ENCODE measurements around the gene C3orf20.

Gene C3orf20

DNA sequence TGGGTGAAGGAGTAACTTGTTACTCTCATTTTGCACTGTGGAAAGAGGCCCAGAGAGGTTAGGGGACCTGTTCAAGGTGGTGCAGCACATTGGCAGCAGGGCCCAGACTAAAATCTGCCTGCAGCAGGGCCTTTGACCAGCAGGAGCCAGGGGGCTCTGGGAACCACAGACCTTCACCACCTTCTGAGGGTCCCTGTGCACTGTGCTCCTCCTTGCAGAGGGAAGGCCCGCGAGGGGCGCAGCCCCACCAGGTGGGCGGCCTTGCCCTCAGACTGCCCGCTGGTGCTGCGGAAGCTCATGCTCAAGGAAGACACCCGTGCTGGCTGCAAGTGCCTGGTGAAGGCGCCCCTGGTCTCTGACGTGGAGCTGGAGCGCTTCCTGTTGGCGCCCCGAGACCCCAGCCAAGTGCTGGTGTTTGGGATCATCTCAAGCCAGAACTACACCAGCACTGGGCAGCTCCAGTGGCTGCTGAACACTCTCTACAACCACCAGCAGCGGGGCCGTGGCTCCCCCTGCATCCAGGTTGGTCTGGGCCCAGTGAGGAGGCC is 82.3 kb downstream of the C3orf20 start:
- DNase-seq (ENCODE audit: low read depth, low spot score), result no peak

GRCh38 chr3:14758297-14758696 is 83.4 kb downstream of the C3orf20 start:
- DNase-seq (ENCODE audit: low read depth, low spot score), result no peak

DNA sequence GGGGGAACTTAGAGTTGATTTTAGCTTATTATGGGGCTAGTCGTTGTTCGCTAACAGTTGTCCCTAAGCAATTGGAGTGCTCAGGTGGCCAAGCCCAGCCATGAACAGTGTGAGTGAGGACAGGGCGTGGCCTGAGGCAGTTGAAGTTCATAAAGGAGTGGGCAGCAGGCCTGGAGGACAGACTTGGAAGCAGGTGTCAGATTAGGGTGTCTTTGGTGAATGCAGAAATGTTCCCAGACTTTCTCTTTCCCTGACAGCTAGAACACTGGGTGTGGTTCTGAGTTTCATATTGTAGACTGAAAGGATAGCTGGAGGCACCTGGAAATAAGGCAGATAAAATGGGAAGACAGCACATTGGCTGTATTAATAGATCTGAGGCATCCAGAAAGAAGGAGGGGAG is 84.0 kb downstream of the C3orf20 start:
- DNase-seq (ENCODE audit: low read depth, low spot score), result no peak

DNA sequence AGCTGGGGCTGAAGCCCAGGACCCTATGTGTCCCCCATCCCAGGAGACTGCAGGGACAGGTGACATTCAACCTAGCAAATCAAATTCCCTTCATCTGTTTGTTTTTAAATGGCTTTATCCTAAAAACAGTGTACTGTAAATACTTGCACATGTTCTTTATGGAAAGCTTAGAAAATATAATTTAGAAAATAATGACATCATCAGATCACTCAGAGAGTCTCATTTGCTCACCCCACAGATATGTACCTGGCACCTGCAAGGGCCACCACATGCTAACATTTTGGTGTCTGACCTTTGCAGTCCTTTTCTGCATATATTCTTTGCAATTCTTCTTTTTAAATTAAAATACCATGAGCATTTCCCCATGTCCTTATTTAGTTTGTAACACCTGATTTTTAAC is 85.2 kb downstream of the C3orf20 start:
- DNase-seq (ENCODE audit: low read depth, low spot score), result no peak

DNA sequence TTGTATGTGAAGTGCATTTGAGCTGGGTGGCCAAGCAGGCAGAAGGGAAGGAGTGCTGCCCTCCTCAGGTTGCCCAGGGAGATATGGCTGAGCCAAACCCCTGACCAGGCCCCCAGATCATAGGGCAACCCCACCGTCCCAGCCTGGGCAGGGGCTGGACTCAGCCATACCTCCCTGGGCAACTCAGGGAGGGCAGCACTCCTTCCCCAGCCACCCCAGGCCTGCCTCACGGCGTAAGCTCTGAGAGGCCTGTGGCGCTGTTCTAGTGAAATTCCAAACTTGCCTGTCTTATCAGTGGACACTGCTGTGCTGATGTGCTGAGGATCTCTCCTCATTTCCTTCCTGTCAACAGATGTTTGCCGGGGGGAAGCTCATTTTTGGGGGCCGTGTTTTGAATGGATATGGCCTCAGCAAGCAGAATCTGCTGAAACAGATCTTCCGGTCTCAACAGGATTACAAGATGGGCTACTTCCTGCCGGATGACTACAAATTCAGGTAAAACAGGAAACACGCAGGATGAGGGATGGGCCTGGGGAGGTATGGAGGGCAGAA is 86.3 kb downstream of the C3orf20 start:
- DNase-seq (ENCODE audit: low read depth, low spot score), result no peak

DNA sequence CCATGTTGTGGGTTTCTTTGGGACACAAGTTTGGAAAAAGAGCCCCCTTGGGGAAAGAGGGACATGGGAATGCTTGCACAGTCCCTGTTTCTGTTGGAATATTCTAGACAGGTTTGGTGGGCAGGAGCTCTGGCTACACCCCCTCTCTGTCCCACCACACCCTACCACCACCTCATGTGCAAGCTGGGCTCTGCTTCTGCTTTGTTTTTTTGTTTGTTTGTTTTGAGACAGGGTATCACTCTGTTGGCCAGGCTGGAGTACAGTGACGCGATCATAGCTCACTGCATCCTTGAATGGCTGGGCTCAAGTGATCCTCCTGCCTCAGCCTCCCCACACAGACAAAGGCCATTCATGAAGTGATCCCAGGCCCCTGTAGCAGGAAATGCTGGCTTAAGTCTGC is 86.9 kb downstream of the C3orf20 start:
- DNase-seq (ENCODE audit: low read depth, low spot score), result no peak

- DNase-seq (ENCODE audit: low read depth, low spot score), result no peak
Measured at GRCh38 chr3:14762701-14763100, 87.8 kb downstream of the C3orf20 start.

GRCh38 chr3:14764331-14765059 is 89.6 kb downstream of the C3orf20 start:
- DNase-seq (ENCODE audit: low read depth, low spot score), result no peak

DNA sequence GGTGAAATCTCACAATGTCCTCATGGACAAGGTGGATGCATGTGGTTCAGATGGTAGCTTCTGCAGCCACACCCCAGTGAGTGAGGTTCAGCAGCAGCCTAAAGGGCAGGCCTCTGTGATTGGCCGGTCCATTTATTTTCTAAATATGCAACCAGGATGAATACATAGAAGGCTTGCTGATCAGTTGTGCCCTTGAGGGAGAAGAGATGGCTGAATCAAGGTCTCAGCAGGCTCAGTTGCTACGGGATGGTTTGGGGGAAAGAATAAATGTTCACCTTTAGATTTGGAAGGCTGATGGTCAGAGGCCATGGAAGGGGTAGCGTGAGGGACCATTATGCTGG is 90.1 kb downstream of the C3orf20 start:
- DNase-seq (ENCODE audit: low read depth, low spot score), result no peak

GRCh38 chr3:14765576-14766427 is 90.9 kb downstream of the C3orf20 start:
- no peak for DNase-seq (ENCODE audit: low read depth, low spot score)

- no peak for DNase-seq (ENCODE audit: low read depth, low spot score)
Measured at GRCh38 chr3:14766428-14767244, 91.7 kb downstream of the C3orf20 start.

- DNase-seq (ENCODE audit: low read depth, low spot score), result no peak
Measured at GRCh38 chr3:14767245-14768051, 92.5 kb downstream of the C3orf20 start.

- DNase-seq (ENCODE audit: low read depth, low spot score), result no peak
Measured at GRCh38 chr3:14768182-14768790, 93.3 kb downstream of the C3orf20 start.

DNA sequence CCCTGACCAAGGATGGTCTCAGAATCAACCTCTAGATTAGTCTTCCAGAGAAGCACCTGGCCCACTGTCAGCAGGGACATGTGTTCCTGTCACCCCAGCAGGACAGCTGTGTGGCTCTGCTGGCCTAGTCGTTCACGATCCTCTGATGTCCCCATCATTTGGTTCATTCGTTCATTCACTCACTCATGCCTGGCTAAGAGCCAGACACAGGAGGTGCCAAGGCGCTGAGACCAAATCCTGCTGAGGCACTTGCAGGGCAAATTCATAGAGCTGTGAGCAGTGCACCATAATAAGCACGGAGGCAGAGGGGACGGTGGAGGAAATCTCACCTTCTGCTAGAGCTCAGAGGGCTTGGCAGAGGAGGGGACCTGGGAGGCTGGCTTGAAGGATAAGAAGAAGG is 93.9 kb downstream of the C3orf20 start:
- DNase-seq (ENCODE audit: low read depth, low spot score), result no peak

DNA sequence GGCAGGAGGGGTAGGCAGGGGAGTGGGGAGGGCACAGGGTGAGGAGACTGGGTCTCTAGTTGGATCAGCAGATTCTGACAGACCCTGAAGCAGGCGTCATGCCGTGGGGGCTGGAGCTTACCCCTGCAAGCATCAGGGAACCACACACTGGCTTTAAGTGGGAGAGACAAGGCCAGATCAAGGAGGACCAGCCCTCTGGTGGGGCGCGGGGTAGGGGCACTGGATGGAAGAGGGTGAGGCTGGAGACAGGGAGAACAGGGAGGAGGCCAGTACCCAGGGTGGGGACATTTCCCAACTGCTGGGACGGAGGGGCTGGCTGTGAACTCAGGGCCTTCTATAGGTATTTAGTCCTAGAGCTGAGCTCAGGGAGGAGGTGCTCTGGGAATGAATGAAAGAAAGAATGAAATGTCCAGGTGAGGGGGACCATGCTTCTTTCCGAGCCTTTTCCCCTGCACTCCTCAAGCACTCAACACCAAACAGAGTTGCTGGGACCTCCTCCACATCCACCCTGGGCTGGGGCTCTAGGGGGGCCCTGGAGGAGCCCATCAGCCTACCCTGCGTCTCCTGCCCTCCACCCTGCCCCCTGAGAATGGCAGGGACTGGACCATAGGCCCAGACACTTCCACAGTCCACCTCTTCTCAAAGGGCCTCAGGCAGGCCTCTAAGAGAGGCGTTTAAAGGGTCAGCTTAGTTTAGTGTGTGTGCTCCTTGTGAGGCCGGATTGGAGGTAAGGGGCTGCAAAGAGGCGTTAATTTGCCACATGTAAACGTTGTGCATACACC is 94.8 kb downstream of the C3orf20 start:
- DNase-seq (ENCODE audit: low read depth, low spot score), result no peak

DNA sequence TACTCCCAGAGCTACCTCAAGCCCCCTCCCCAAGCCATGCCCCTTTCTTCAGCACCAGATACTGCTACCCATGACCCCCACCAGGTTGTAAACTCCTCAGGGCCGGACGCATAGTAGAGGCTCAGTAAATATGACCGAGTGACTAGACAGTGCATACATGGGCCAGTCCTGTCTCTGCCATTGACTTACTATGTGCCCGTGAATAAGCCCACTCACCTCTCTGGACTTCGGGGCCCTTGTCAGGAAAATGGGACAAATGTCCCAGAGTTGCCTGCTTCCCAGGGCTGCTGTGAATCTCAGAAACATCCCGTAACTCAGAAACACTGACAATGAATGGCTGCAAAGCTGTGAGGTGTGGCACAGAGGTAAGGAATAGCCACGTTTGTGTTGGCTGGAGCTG is 95.7 kb downstream of the C3orf20 start:
- no peak for DNase-seq (ENCODE audit: low read depth, low spot score)

DNA sequence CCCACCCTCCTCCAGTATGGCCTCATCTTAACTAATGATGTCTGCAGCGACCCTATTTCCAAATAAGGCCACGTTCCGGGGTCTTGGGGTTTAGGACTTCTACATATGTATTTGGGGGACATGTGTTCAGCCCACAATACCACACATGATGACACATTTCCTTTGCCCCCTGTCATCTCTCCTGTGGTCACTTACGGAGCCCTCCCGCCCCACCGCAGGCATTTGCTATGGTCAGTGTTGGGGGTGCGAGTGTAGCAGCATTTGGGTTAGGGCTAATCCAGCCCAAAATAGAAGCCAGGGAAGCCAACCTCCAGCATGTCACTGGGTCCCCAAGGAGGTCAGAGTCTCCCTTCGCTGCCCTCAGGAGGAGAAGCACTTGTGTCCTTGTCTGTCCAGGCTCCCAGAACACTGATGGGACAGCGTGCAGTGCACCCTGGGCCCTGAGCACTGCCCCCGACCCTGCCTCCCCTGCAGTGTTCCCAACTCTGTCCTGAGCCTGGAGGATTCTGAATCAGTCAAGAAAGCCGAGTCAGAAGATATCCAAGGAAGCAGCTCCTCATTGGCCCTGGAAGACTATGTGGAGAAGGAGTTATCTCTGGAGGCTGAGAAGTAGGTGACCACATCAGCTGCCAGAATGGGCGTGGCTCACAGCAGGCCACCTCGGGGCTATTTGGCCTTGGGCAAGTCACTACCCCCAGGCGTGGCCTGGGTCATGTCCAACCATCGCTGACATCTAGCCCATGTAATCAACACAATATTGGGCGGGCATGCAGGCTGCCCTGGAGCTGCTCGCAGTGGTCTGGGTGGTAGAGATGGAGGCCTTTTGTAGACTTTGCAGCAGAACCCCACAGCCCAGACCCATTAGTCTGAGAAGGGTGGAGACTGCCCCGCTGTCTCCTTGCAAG is 96.9 kb downstream of the C3orf20 start:
- no peak for DNase-seq (ENCODE audit: low read depth, low spot score)

GRCh38 chr3:14772533-14773138 is 97.7 kb downstream of the C3orf20 start:
- no peak for DNase-seq (ENCODE audit: low read depth, low spot score)
